ENCODE results near the gene KLLN. TPM values are rescaled to one million over a fixed set of nuclear protein-coding genes. Genes with fewer than 3 reads are reported as not detected.

KLLN gene
- total and polyA plus RNA-seq, 2 of the 8 experiments (the other 6 are each of a cell fraction or from before 2014, with no cell fraction given): 0.24 to 0.73 TPM

- H2BK120ac ChIP-seq (replicated peaks; ENCODE audit: low read depth, low read length): no peak overlapping the region
- peaks cover 0 to 2% of the 10 kb centered on the region in 2 experiments for H4K20me1 ChIP-seq (replicated peaks in 1 of 2; ENCODE audit: control insufficient read depth in 1 of 2, insufficient read depth in 2 of 2, low read length in 2 of 2)
- peaks cover 0 to 31% (median 10%) of the 10 kb centered on the region in 4 experiments; a peak in 4 of 8 replicates for H3K36me3 ChIP-seq (ENCODE audit: control insufficient read depth in 2 of 4, insufficient read depth in 4 of 4, low read length in 3 of 4)
- H3K4ac ChIP-seq (replicated peaks; ENCODE audit: insufficient read length, low read depth, low read length): no peak overlapping the region
- POLR2A ChIA-PET (ENCODE audit: partially characterized antibody): interaction anchor here (0.5 to 0.6 kb wide), 3 partner anchors 21 to 308 kb away, joined by 3 read pairs; no protein-coding TSS in a partner anchor
- H2BK15ac ChIP-seq (ENCODE audit: low read length): no peak overlapping the region
- H2BK12ac ChIP-seq (ENCODE audit: low read depth, low read length): no peak overlapping the region
- no peak overlapping the region for H3K56ac ChIP-seq (replicated peaks; ENCODE audit: insufficient read length, low read depth, low read length)
- H4K8ac ChIP-seq (ENCODE audit: extremely low read depth, insufficient read depth, low read length): no peak overlapping the region
- H3K23me2 ChIP-seq (ENCODE audit: low read depth, low read length): no peaks in the 10 kb centered on the region; the same call in 1 of the 2 replicates
- no peak overlapping the region for H2AK5ac ChIP-seq (ENCODE audit: low read depth, low read length)
- CTCF ChIA-PET (ENCODE audit: partially characterized antibody): interaction anchor here (1.6 kb wide), 1 partner anchor 15 kb away, joined by 3 read pairs; no protein-coding TSS in a partner anchor
- H3K4me1 ChIP-seq (replicated peaks in 1 of 4; ENCODE audit: control insufficient read depth in 3 of 4, insufficient read depth in 4 of 4, low read length in 3 of 4): no peaks in the 10 kb centered on the region
- H3K79me2 ChIP-seq (ENCODE audit: control insufficient read depth in 1 of 2, insufficient read depth in 2 of 2, low read length in 2 of 2): peaks cover 0 to 87% of the 10 kb centered on the region in 2 experiments; a peak in 3 of 4 replicates
- H2AFZ ChIP-seq (ENCODE audit: low read length): no peak overlapping the region
- H2BK5ac ChIP-seq (ENCODE audit: low read depth, low read length): no peak overlapping the region
- peaks cover 5% of the 10 kb centered on the region for H3K79me1 ChIP-seq (ENCODE audit: low read depth, low read length)
- DNase-seq (ENCODE audit: low read depth in 1 of 2, low spot score in 2 of 2) (no peak), FAIRE-seq (no peak)
- 91% methylated on average over 2 of the region's 2 CpGs; no CpG with 5 or more reads in 1 of the 2 experiments for WGBS, 2 experiments (ENCODE audit: extremely low coverage in 1 of 2, insufficient coverage in 1 of 2, insufficient read length in 1 of 2, insufficient replicate concordance in 2 of 2, low coverage in 1 of 2, low lambda C conversion rate in 2 of 2, missing lambda C conversion rate in 1 of 2)
- H3K9me3 ChIP-seq (ENCODE audit: insufficient read depth in 2 of 2, low read depth in 1 of 2, low read length in 1 of 2): peaks cover 9 to 17% of the 10 kb centered on the region in 2 experiments; a peak in 2 of 4 replicates
- H3K23ac ChIP-seq (ENCODE audit: insufficient read length): no peak overlapping the region
- no peaks in the 10 kb centered on the region for H3K27me3 ChIP-seq (replicated peaks in 1 of 4; ENCODE audit: control insufficient read depth in 3 of 4, extremely low read depth in 1 of 4, insufficient read depth in 3 of 4, low read length in 3 of 4)
- no peak overlapping the region for H2BK20ac ChIP-seq (ENCODE audit: low read length)
- H3K9ac ChIP-seq (replicated peaks in 1 of 4; ENCODE audit: extremely low read depth in 1 of 4, low read depth in 3 of 4, low read length in 3 of 4): no peak overlapping the region
- no peak overlapping the region for H3K27ac ChIP-seq (ENCODE audit: low read depth, low read length)
- no peak overlapping the region for H3K4me2 ChIP-seq (ENCODE audit: insufficient read depth in 1 of 2, low read depth in 2 of 2, low read length in 2 of 2)
- H4K5ac ChIP-seq (ENCODE audit: insufficient read length, low read depth, low read length): no peak overlapping the region
- no peak overlapping the region for H3K4me3 ChIP-seq (ENCODE audit: extremely low read depth in 1 of 4, insufficient read depth in 2 of 4, low read depth in 3 of 4, low read length in 4 of 4)
- H3K14ac ChIP-seq (ENCODE audit: insufficient read length): no peak overlapping the region
- no peak overlapping the region for H4K91ac ChIP-seq (replicated peaks; ENCODE audit: insufficient read length, low read length)
- no peak overlapping the region for H3K18ac ChIP-seq (ENCODE audit: extremely low read depth, low read length)
- TF ChIP-seq MAFK (IDR thresholded peaks at IDR 0.05; ENCODE audit: low read depth, low read length) (no peak), SRF (IDR thresholded peaks at IDR 0.05; ENCODE audit: low read depth, low read length) (no peak)
Measured at GRCh38 chr10:87887548-87888289, 24.4 kb upstream of the KLLN start.
